WI38 (cell line): ENCODE results near the gene CRY2.
A peak's percentile ranks its signal among the peaks of the same experiment; 100 is the strongest.

Source experiments
- H3K4me3 ChIP-seq: 2 replicates; pipeline ENCODE4 v1.5.1; 2011; ENCODE audit warnings: low read depth, mild to moderate bottlenecking, control low read depth, low read length
- CTCF ChIP-seq: IDR thresholded peaks from 2 replicates; pipeline ENCODE4 v1.5.1; 2012; ENCODE audit warnings: low read depth, mild to moderate bottlenecking, control low read depth, low read length

Gene CRY2

GRCh38 chr11:45852712-45853101 lies 5.4 kb downstream of the CRY2 start:
- TF ChIP-seq CTCF = no peak
- no peak overlapping the region for H3K4me3 ChIP-seq

GRCh38 chr11:45853332-45854219 lies 6.3 kb downstream of the CRY2 start:
- TF ChIP-seq CTCF = no peak
- no peak overlapping the region for H3K4me3 ChIP-seq

- no peak for TF ChIP-seq CTCF
- H3K4me3 ChIP-seq = no peak overlapping the region
Measured at GRCh38 chr11:45855308-45855707, 8.0 kb downstream of the CRY2 start.

GRCh38 chr11:45856044-45856468 lies 8.8 kb downstream of the CRY2 start:
- no peak for TF ChIP-seq CTCF

GRCh38 chr11:45857961-45858474 lies 10.7 kb downstream of the CRY2 start:
- H3K4me3 ChIP-seq = no peak overlapping the region
- TF ChIP-seq CTCF = no peak

More at GRCh38 chr11:45856044-45856468, 8.8 kb downstream of the CRY2 start:
- H3K4me3 ChIP-seq = no peak overlapping the region

- TF ChIP-seq CTCF = no peak
- peak overlapping the region; percentile 12; the same call in 1 of the 2 replicates for H3K4me3 ChIP-seq
Measured at GRCh38 chr11:45858751-45859398, 11.6 kb downstream of the CRY2 start.
